Measurements from ENCODE around the gene MEF2C.

DNA sequence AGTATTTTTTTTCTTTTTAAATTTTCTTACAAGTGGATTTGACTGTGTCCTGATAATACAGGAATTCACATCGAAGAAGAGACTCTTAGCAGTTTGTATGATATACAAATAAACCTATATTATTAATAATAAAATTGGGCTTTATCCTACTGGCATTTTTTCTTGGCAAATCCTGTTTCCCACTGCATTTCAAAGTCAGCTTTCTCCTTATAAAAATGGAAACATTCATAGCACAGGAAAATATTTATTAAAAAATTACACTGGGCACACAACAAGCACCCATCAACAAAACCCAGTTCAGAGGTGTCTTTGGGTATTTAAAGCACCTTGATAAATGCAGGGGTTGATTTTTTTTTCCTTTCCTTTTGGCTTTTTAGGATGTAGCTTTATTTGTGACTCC is 200.9 kb downstream of the MEF2C start:
- TF ChIP-seq EZH2 (IDR thresholded peaks at IDR 0.05; ENCODE audit: borderline replicate concordance, insufficient read depth, low read length, poor library complexity, severe bottlenecking) (no peak), REST (IDR thresholded peaks at IDR 0.05; ENCODE audit: borderline replicate concordance) (no peak), POLR2AphosphoS5 (IDR thresholded peaks at IDR 0.05) (no peak), MXI1 (conservative IDR thresholded peaks at IDR 0.05; ENCODE audit: poor library complexity, severe bottlenecking) (no peak), TAF1 (IDR thresholded peaks at IDR 0.05; ENCODE audit: low read depth) (no peak), RAD21 (conservative IDR thresholded peaks at IDR 0.05) (no peak)
- TF ChIP-seq, protein P1, sequence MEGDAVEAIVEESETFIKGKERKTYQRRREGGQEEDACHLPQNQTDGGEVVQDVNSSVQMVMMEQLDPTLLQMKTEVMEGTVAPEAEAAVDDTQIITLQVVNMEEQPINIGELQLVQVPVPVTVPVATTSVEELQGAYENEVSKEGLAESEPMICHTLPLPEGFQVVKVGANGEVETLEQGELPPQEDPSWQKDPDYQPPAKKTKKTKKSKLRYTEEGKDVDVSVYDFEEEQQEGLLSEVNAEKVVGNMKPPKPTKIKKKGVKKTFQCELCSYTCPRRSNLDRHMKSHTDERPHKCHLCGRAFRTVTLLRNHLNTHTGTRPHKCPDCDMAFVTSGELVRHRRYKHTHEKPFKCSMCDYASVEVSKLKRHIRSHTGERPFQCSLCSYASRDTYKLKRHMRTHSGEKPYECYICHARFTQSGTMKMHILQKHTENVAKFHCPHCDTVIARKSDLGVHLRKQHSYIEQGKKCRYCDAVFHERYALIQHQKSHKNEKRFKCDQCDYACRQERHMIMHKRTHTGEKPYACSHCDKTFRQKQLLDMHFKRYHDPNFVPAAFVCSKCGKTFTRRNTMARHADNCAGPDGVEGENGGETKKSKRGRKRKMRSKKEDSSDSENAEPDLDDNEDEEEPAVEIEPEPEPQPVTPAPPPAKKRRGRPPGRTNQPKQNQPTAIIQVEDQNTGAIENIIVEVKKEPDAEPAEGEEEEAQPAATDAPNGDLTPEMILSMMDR (IDR thresholded peaks at IDR 0.05; ENCODE audit: poor library complexity, severe bottlenecking) = no peak
